HL-60 (cell line): ENCODE measurements around the gene MYLK4.

ENCODE experiments used
- POLR2AphosphoS5 ChIP-seq: IDR thresholded peaks from 2 replicates; pipeline ENCODE4 v1.6.1; 2012; ENCODE audit warnings: low read depth
- TF ChIP-seq, protein P1 (sequence below): IDR thresholded peaks from one replicate; pipeline ENCODE4 v1.5.1; 2011; ENCODE audit warnings: low read length, control low read depth, inconsistent platforms; ENCODE audit not compliant: insufficient read depth

DNA sequence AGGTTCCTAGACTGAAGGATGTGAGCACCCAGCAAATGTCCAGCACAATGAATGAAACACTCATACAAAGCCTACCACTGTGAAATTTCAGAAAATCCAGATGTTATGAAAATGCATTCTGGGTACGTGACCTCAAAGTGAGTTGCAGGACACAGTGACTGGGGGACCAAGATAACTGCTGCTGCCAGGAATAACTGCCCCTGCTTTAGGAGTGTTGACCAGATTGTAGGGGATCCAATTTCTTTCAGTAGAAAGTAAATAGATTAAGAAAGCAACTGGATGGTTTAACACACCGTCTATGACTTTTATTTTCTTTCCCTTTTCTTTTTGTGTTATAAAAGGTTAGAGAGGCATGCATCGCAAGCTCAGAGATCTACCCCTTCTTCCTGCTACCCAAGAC is 29.5 kb downstream of the MYLK4 start:
- TF ChIP-seq, protein P1, sequence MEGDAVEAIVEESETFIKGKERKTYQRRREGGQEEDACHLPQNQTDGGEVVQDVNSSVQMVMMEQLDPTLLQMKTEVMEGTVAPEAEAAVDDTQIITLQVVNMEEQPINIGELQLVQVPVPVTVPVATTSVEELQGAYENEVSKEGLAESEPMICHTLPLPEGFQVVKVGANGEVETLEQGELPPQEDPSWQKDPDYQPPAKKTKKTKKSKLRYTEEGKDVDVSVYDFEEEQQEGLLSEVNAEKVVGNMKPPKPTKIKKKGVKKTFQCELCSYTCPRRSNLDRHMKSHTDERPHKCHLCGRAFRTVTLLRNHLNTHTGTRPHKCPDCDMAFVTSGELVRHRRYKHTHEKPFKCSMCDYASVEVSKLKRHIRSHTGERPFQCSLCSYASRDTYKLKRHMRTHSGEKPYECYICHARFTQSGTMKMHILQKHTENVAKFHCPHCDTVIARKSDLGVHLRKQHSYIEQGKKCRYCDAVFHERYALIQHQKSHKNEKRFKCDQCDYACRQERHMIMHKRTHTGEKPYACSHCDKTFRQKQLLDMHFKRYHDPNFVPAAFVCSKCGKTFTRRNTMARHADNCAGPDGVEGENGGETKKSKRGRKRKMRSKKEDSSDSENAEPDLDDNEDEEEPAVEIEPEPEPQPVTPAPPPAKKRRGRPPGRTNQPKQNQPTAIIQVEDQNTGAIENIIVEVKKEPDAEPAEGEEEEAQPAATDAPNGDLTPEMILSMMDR, result no peak
- TF ChIP-seq POLR2AphosphoS5, result no peak
